Sigmoid colon (tissue), 3 donors: ENCODE data around the gene LRRC39.

Source experiments
- POLR2A ChIP-seq, 2 donors: fragments of 450-650 bp; IDR thresholded peaks; one replicate each; pipeline ENCODE4 v1.6.1; 2016; ENCODE audit warnings: antibody characterized with exemption in 2 of 2, mild to moderate bottlenecking in 2 of 2, moderate library complexity in 2 of 2
- TF ChIP-seq, protein P1 (sequence below), 4 experiments: fragments of 450-650 bp in 3 of 4; fragments of 200-600 bp in 1 of 4; IDR thresholded peaks; one replicate each; pipeline ENCODE4 v1.5.1; 2016 to 2019; ENCODE audit warnings: antibody characterized with exemption in 4 of 4, mild to moderate bottlenecking in 3 of 4, moderate library complexity in 2 of 4

DNA sequence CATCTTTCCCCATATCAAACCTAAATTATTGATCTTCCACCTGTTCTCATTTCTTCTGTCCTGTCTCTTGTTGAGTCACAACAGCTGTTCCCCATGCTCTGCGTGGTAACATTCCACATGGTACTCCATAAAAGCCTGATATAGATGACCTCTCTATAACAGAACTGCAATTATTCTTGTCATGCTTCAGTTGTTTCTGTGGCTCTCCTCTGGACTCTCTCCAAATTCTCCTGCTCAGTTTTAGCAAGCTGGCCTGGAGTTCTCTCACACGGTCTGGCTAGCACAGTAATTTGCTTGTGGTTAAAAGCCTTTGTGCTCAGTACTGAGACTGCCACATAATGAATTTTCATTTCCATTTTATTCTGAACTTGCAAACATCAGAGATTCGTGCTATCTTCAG is 10.6 kb upstream of the LRRC39 start:
- TF ChIP-seq, protein P1, sequence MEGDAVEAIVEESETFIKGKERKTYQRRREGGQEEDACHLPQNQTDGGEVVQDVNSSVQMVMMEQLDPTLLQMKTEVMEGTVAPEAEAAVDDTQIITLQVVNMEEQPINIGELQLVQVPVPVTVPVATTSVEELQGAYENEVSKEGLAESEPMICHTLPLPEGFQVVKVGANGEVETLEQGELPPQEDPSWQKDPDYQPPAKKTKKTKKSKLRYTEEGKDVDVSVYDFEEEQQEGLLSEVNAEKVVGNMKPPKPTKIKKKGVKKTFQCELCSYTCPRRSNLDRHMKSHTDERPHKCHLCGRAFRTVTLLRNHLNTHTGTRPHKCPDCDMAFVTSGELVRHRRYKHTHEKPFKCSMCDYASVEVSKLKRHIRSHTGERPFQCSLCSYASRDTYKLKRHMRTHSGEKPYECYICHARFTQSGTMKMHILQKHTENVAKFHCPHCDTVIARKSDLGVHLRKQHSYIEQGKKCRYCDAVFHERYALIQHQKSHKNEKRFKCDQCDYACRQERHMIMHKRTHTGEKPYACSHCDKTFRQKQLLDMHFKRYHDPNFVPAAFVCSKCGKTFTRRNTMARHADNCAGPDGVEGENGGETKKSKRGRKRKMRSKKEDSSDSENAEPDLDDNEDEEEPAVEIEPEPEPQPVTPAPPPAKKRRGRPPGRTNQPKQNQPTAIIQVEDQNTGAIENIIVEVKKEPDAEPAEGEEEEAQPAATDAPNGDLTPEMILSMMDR (IDR thresholded peaks at IDR 0.05): no peak
- no peak for TF ChIP-seq POLR2A (IDR thresholded peaks at IDR 0.05)
